Measurements from ENCODE around the gene YIPF3. TPM values are rescaled to one million over a fixed set of nuclear protein-coding genes. Genes with fewer than 3 reads are reported as not detected.
"Not testable (repeated sequence)": the region's sequence is repeated elsewhere in the genome, so short reads cannot be mapped to it uniquely, and the experiment has no call there.

The YIPF3 gene
- total RNA-seq, 1 experiment from 2014 or later: 81.8 TPM

- TF ChIP-seq TCF7L2 (IDR thresholded peaks at IDR 0.05; ENCODE audit: low read depth, low read length) (no peak), SIN3A (IDR thresholded peaks at IDR 0.05; ENCODE audit: borderline replicate concordance, insufficient read depth, low read depth, low read length) (no peak), POLR2AphosphoS5 (IDR thresholded peaks at IDR 0.05; ENCODE audit: low read depth, low read length) (no peak), REST (IDR thresholded peaks at IDR 0.05; ENCODE audit: insufficient read depth in 1 of 2, low read depth in 2 of 2, low read length in 1 of 2) (no peak), CTCF (IDR thresholded peaks at IDR 0.05) (no peak)
- DNase-seq (ENCODE audit: low read depth, low spot score) (no peak), ATAC-seq (no peak)
- BruUV-seq (replicated peaks): no TSS peak
- Histone ChIP-seq H3K36me3 (ENCODE audit: control insufficient read depth, insufficient read depth, low read length) (no peaks in the 10 kb centered on the region), H3K9me3 (ENCODE audit: control insufficient read depth, insufficient read depth, low read depth, low read length) (no peaks in the 10 kb centered on the region), H3K27ac (ENCODE audit: low read length) (no peak overlapping the region), H3K4me3 (ENCODE audit: low read depth in 2 of 2, low read length in 2 of 2) (no peak overlapping the region), H3K4me1 (ENCODE audit: control insufficient read depth, insufficient read depth, low read length) (no peaks in the 10 kb centered on the region), H3K27me3 (ENCODE audit: control insufficient read depth, insufficient read depth, low read length) (no peaks in the 10 kb centered on the region)
- CTCF ChIA-PET: no interaction called here
- POLR2A ChIA-PET: no interaction called here
- intact Hi-C loops (cut with micrococcal nuclease; ENCODE audit: unreplicated experiment): no loop called here
- in situ Hi-C loops (cut with HindIII; ENCODE audit: low pct_unique_long_range_greater_than_20kb, low sequenced_read_pairs): no loop called here
Measured at GRCh38 chr6:43468240-43468639, 48.5 kb downstream of the YIPF3 start.

- BruUV-seq (replicated peaks): no TSS peak
- no peak overlapping the region for H3K4me3 ChIP-seq (ENCODE audit: low read depth in 2 of 2, low read length in 2 of 2)
- peak; percentile 20; the same call in 1 of the 2 replicates for ATAC-seq
- intact Hi-C loops (cut with micrococcal nuclease; ENCODE audit: unreplicated experiment) (no loop called here), in situ Hi-C loops (cut with HindIII; ENCODE audit: low pct_unique_long_range_greater_than_20kb, low sequenced_read_pairs) (no loop called here)
- POLR2A ChIA-PET: no interaction called here
- no peaks in the 10 kb centered on the region for H3K9me3 ChIP-seq (ENCODE audit: control insufficient read depth, insufficient read depth, low read depth, low read length)
- CTCF ChIA-PET: no interaction called here
- no peak for DNase-seq (ENCODE audit: low read depth, low spot score)
- no peaks in the 10 kb centered on the region for H3K4me1 ChIP-seq (ENCODE audit: control insufficient read depth, insufficient read depth, low read length)
- no peaks in the 10 kb centered on the region for H3K27me3 ChIP-seq (ENCODE audit: control insufficient read depth, insufficient read depth, low read length)
- H3K36me3 ChIP-seq (ENCODE audit: control insufficient read depth, insufficient read depth, low read length): no peaks in the 10 kb centered on the region
- H3K27ac ChIP-seq (ENCODE audit: low read length): no peak overlapping the region
- TF ChIP-seq SIN3A (IDR thresholded peaks at IDR 0.05; ENCODE audit: borderline replicate concordance, insufficient read depth, low read depth, low read length) (no peak), TCF7L2 (IDR thresholded peaks at IDR 0.05; ENCODE audit: low read depth, low read length) (no peak)
Measured at GRCh38 chr6:43467752-43468151, 49.0 kb downstream of the YIPF3 start.

- CTCF ChIA-PET; in situ Hi-C loops (cut with HindIII; ENCODE audit: low pct_unique_long_range_greater_than_20kb, low sequenced_read_pairs); H3K4me1 ChIP-seq (ENCODE audit: control insufficient read depth, insufficient read depth, low read length): not testable (repeated sequence)
Measured at GRCh38 chr6:43467265-43467664, 49.5 kb downstream of the YIPF3 start.

More at GRCh38 chr6:43467265-43467664, 49.5 kb downstream of the YIPF3 start:
- H3K36me3 ChIP-seq (ENCODE audit: control insufficient read depth, insufficient read depth, low read length); BruUV-seq (replicated peaks); H3K9me3 ChIP-seq (ENCODE audit: control insufficient read depth, insufficient read depth, low read depth, low read length); ATAC-seq; H3K4me3 ChIP-seq (ENCODE audit: low read depth in 2 of 2, low read length in 2 of 2); H3K27me3 ChIP-seq (ENCODE audit: control insufficient read depth, insufficient read depth, low read length); POLR2A ChIA-PET; intact Hi-C loops (cut with micrococcal nuclease; ENCODE audit: unreplicated experiment); DNase-seq (ENCODE audit: low read depth, low spot score); H3K27ac ChIP-seq (ENCODE audit: low read length): not testable (repeated sequence)
